GM18873 (cell line): ENCODE results near the gene UGT1A10.
"Not testable (repeated sequence)": the region's sequence is repeated elsewhere in the genome, so short reads cannot be mapped to it uniquely, and the experiment has no call there.

Experiments
- ATAC-seq: cut with Tn5 transposase; IDR thresholded peaks from one replicate; pipeline ENCODE4 v1.9.1; 2021; ENCODE audit warnings: mild to moderate bottlenecking, moderate library complexity, moderate number of reproducible peaks; ENCODE audit not compliant: unreplicated experiment, low FRiP score

The UGT1A10 gene

DNA sequence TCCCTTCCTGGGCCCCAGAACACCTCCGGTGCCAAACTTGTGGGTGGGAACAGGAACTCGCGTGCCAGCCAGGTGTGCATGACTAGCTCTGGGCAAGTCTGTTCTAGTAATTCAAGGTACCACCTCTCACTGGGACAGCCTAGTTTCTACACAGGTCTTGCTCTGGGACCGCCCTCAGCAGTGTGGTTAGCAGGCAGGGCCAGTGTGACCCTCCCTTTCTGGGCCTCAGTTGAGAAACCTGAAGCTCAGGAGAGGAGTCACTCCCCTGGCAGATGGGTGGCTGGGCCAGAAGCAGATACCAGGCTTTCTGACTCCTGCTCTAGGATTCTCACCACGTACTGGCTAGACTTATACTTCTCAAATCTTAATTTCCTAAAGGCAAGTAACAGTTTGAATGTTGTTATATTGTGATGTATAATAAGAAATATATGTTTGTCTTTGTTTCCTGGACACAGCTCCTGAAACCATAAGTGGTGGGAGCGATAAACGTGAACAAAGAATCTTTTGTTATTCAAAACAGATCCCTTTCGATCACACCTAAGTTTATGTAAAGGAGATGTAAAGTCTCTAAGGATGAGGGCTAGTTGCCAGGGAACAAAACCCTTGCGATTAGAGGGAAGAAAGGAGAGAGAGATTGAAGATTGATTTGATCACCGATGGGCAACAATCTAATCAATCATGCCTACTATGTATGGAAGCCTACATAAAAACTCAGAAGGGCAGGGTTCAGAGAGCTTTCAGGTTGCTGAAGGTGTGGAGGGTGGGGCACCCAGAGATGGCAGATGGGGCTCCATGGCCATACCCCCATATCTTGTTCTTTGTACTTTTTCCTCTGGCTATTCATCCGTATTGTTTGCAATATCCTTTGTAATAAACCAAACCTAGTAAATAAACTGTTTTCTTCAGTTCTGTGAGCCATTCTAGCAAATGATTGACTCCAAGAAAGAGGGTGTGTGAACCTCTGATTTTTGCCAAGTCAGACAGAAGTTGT is 55.5 kb downstream of the UGT1A10 start:
- no peak for ATAC-seq

DNA sequence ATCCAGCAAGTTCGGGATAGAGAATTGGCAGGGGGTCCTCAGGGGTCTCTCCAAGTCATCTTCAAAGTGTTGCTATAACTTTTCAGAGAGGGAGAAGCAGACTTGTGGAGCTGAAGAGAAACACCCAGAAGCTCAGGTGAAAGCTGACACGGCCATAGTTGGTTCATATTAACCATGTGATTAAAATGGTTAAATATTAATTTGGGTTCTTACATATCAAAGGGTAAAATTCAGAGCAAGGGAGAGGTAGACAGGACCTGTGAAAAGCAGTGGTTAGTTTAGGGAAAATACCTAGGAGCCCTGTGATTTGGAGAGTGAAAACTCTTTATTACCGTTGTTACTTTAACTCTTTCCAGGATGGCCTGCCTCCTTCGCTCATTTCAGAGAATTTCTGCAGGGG is 56.4 kb downstream of the UGT1A10 start, which contains the start of gene UGT1A6:
UGT1A6 (plus strand) TSS at position 243 of the 400 bp plus-strand sequence; CDS start at position 358, 115 bp downstream.
- no peak for ATAC-seq

- ATAC-seq, result no peak
Observed at GRCh38 chr2:233693963-233694362, 57.7 kb downstream of the UGT1A10 start.

GRCh38 chr2:233698740-233699139 is 62.5 kb downstream of the UGT1A10 start:
- no peak for ATAC-seq

- no peak for ATAC-seq
Observed at GRCh38 chr2:233699424-233700027, 63.3 kb downstream of the UGT1A10 start.

DNA sequence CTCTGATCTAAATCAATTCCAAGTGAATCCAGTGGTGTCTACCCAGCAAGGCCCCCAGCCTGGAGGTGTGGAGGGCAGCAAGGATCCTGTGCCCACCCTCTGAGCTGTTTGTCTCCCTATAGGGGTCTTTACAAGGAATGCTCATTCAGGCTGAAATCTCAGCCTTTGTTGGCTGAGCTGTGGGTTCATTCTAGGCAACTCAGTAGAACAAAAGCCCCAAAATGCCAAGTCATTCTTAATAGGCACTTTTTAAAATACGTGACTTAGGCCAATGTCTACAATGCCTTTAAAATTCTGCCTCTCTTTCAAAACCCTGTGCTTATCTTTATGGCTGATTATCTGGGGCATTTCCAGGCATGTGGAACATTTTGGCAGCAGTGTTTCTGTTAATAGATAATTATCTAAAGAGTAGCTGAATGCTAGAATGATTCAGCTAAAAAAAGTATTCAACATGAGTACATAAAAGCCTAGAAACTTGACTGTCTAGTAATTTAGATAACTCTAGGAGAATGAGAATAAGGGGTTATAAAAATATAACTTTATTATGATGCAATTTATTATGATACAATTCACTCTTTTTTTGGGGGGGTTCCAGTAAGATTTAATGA is 63.9 kb downstream of the UGT1A10 start:
- no peak for ATAC-seq

- ATAC-seq, result not testable (repeated sequence)
Observed at GRCh38 chr2:233700842-233701241, 64.6 kb downstream of the UGT1A10 start.

DNA sequence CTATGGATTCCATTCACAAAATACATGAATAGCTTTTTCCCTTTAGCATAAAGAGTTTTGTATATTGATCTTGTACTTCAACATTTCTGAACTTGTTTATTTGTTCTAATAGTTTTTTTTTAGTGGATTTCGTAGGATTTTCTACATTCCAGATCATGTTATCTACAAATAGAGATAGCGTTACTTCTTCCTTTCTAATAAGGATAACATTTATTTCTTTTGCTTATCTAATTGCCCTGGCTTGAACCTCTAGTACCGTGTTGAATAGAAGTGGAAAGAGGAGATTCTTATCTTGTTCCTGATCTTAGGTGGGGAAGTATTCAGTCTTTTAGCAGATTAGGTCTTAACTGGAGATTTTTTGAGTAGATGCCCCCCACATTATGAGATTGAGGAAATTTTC is 66.0 kb downstream of the UGT1A10 start:
- no peak for ATAC-seq

DNA sequence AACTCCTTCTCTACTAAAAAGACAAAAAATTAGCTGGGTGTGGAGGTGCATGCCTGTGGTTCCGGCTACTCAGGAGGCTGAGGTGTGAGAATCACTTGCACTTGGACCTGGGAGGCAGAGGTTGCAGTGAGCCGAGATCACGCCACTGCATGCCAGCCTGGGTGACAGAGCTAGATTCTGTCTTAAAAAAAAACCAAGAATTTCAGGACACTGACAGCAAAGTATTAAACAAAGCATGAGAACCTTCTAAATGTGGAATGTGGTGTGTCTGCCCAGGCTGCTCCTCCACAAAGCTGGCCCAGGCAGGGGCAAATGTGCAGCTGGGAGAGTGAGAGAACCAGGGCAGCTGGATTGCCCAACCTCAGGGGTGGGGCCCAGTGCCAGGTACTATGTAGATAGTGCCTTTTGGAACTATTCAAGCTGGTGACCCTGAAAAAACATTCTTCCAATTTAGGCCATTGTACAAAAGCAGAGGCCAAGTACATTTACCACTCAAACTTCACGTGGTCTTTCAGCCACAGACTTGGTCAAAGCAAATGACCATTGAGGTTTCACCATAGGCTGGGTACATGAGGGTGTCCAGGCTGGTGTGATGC is 69.8 kb downstream of the UGT1A10 start:
- ATAC-seq, result no peak

DNA sequence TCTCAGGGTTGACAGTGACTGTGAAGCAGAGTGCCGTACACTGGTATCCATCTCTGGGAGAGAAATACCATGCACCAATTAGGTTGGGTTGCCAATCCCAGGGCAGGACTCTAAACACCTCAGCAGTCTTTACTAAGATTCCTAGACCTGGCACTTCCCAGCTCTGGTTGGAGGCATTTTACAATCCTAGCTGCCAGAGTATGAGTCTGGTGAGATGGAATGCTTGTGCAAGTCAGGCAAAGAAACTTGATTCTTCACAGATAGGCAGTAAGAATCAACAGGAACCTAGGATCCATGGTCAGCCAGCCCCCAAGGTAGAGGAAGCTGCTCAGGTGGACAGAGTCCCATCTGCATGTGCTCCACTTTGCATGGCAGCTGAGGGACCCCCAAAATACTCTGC is 70.5 kb downstream of the UGT1A10 start:
- ATAC-seq, result no peak

DNA sequence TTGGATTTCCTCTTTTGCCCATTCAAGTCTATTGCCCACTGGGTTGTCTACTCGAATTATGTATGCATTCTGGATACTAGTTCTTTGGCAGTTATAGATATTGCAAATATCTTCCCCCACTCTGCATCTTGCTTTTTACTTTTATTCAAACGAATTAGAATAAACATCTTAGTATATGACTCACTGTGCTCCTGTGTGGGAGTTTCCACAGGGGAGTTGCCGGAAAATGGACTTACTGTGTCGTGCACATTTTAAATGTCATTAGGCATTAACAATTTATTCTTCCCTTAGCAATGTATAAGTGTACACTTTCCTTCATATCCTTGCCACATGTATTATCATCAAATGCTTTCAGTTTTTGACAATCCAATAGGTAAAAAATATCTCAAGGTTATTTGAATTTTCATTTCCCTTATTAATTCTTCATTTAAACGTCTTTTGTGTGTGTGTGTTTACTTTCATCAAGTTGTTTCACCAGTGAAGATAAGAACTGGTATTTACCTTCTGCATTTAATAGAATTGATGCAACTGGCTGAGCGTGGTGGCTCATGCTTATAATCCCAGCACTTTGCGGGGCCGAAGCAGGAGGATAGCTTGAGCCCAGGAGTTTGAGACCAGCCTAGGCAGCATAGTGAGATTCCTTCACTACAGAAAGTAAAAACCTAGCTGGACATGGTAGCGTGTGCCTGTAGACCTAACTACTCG is 71.8 kb downstream of the UGT1A10 start:
- no peak for ATAC-seq

DNA sequence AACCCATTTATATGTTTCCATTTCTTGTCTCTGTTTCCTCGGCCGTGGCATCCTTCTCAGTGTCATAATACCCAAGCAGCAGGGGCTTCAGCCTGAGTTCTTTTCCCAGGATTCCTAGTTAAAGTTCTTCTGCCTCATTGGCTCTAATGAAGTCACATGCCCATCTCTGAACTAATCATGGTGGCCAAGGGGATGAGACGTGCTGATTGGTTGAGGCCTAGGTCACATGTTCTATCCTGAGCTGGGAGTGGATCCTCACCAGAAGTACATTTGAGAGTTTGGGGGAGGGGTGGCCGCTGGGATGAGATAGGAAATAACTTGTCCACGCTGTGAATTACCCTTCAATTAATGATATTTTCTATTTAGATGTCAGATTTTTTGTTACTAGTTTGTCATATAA is 72.7 kb downstream of the UGT1A10 start:
- no peak for ATAC-seq

- no peak for ATAC-seq
Observed at GRCh38 chr2:233711312-233712008, 75.2 kb downstream of the UGT1A10 start.

- no peak for ATAC-seq
Observed at GRCh38 chr2:233712611-233713261, 76.5 kb downstream of the UGT1A10 start, which contains the start of gene UGT1A5. UGT1A5 (plus strand) TSS chr2:233712907; CDS start chr2:233712992, 85 bp downstream.

- no peak for ATAC-seq
Observed at GRCh38 chr2:233713262-233713615, 77.0 kb downstream of the UGT1A10 start.

GRCh38 chr2:233714121-233714520 is 77.9 kb downstream of the UGT1A10 start:
- no peak for ATAC-seq

DNA sequence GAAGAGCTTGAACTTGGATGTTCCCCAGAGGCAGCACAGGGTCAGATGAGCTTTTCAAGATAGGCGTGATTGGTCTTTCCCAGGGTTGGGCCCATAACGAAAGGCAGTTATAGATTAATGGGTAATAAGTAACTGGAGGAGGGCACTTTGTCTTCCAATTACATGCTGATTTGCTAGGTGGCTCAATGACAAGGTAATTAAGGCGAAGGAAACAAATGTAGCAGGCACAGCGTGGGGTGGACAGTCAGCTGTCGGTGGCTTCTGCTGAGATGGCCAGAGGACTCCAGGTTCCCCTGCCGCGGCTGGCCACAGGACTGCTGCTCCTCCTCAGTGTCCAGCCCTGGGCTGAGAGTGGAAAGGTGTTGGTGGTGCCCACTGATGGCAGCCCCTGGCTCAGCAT is 82.3 kb downstream of the UGT1A10 start, which contains the start of gene UGT1A4:
UGT1A4 (plus strand) TSS at position 185 of the 400 bp plus-strand sequence; CDS start at position 270, 85 bp downstream.
- no peak for ATAC-seq

DNA sequence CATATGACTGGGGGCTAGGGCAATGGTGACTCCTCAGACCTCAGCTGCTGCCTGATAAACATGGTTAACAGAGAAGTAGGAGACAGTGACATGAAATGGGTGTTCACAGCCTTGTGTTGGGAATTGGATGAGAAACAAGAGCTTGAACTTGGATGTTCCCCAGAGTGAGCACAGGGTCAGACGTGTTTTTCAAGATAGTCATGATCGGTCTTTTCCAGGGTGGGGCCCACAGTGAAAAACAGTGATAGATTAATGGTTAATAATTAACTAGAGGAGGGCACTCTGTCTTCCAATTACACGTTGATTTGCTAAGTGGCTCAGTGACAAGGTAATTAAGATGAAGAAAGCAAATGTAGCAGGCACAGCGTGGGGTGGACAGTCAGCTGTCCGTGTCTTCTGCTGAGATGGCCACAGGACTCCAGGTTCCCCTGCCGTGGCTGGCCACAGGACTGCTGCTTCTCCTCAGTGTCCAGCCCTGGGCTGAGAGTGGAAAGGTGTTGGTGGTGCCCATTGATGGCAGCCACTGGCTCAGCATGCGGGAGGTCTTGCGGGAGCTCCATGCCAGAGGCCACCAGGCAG is 92.6 kb downstream of the UGT1A10 start, which contains the start of gene UGT1A3:
UGT1A3 (plus strand) TSS at position 320 of the 579 bp plus-strand sequence; CDS start at position 405, 85 bp downstream.
- ATAC-seq, result no peak
